Measurements from ENCODE around the gene METTL9. TPM values are rescaled to one million over a fixed set of nuclear protein-coding genes. Genes with fewer than 3 reads are reported as not detected.
"Not testable (repeated sequence)": the region's sequence is repeated elsewhere in the genome, so short reads cannot be mapped to it uniquely, and the experiment has no call there.

METTL9 gene
- total RNA-seq, 1 experiment from 2014 or later = 50.7 TPM

DNA sequence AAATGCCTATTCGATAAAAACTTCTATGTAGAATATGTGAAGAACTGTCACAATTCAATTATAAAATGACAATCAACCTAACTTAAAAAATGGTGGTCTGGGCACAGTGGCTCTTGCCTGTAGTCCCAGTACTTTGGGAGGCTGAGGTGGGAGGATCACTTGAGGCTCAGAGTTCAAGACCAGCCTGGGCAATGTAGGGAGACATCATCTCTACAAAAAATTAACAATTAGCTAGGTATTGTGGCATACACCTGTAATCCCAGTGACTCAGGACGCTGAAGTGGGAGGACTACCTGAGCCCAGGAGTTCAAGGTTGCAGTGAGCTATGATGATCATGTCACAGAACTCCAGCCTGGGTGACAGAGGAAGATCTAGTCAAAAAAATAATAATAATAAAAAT lies 18.6 kb upstream of the METTL9 start:
- no peak overlapping the region for H3K4me3 ChIP-seq (ENCODE audit: low read depth, low read length)
- no peaks in the 10 kb centered on the region for H3K4me1 ChIP-seq
- no TSS peak for BruUV-seq (replicated peaks)
- no peaks in the 10 kb centered on the region; the same call in 1 of the 2 replicates for H3K27me3 ChIP-seq (replicated peaks; ENCODE audit: control insufficient read depth, insufficient read depth, low read length)
- intact Hi-C loops (cut with micrococcal nuclease; ENCODE audit: unreplicated experiment) = no loop called here
- H3K36me3 ChIP-seq (ENCODE audit: control insufficient read depth, insufficient read depth, low read length) = no peaks in the 10 kb centered on the region
- Mint-ChIP-seq H3K4me3 (ENCODE audit: unreplicated experiment) (no peak overlapping the region), H3K36me3 (ENCODE audit: insufficient read depth, unreplicated experiment) (no peaks in the 10 kb centered on the region), H3K9me3 (ENCODE audit: unreplicated experiment) (no peaks in the 10 kb centered on the region), H3K4me1 (ENCODE audit: low read depth, unreplicated experiment) (no peaks in the 10 kb centered on the region), H3K27me3 (ENCODE audit: insufficient read depth, unreplicated experiment) (peaks cover 18% of the 10 kb centered on the region), H3K27ac (ENCODE audit: unreplicated experiment) (no peak overlapping the region)
- ChIA-PET CTCF (no interaction called here), POLR2A (interaction anchor here (0.6 kb wide), 1 partner anchor 19 kb away, joined by 3 read pairs; the partner anchor contains the start of gene METTL9)
- H3K9me3 ChIP-seq = no peaks in the 10 kb centered on the region
- no peak for TF ChIP-seq CTCF (IDR thresholded peaks at IDR 0.05; ENCODE audit: insufficient read depth in 1 of 2, low read depth in 1 of 2, low read length in 1 of 2, severe bottlenecking in 1 of 2, unreplicated experiment in 1 of 2)
- DNase-seq = no peak

DNA sequence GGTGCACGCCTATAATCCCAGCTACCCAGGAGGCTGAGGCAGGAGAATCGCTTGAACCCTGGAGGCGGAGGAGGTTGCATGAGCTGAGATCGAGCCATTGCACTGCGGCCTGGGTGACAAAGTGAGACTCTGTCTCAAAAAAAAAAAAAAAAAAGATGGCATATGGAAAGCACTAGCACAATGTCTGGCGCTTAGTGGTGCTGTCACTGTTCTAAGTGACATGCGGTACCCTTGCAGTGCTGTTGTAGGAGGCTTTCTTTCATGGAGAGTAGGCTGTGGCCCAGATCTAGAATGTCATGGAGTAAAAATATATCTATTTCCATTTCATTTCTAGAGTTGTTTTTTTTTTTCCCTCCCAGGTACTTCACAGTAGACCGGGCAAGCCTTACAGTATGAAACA lies 14.6 kb upstream of the METTL9 start:
- no peaks in the 10 kb centered on the region for H3K36me3 Mint-ChIP-seq (ENCODE audit: insufficient read depth, unreplicated experiment)
- H3K4me3 ChIP-seq (ENCODE audit: low read depth, low read length) = no peak overlapping the region
- H3K4me1 Mint-ChIP-seq (ENCODE audit: low read depth, unreplicated experiment) = no peaks in the 10 kb centered on the region
- ChIA-PET POLR2A (no interaction called here), CTCF (no interaction called here)
- H3K9me3 Mint-ChIP-seq (ENCODE audit: unreplicated experiment) = no peaks in the 10 kb centered on the region
- no peaks in the 10 kb centered on the region for H3K36me3 ChIP-seq (ENCODE audit: control insufficient read depth, insufficient read depth, low read length)
- TF ChIP-seq CTCF (IDR thresholded peaks at IDR 0.05; ENCODE audit: insufficient read depth in 1 of 2, low read depth in 1 of 2, low read length in 1 of 2, severe bottlenecking in 1 of 2, unreplicated experiment in 1 of 2) = no peak
- H3K4me3 Mint-ChIP-seq (ENCODE audit: unreplicated experiment) = no peak overlapping the region
- intact Hi-C loops (cut with micrococcal nuclease; ENCODE audit: unreplicated experiment) = loop anchor here (1.0 kb wide), 1 partner anchor 55 kb away; no protein-coding TSS in a partner anchor
- H3K9me3 ChIP-seq = no peaks in the 10 kb centered on the region
- no peaks in the 10 kb centered on the region; the same call in 1 of the 2 replicates for H3K27me3 ChIP-seq (replicated peaks; ENCODE audit: control insufficient read depth, insufficient read depth, low read length)
- H3K4me1 ChIP-seq = no peaks in the 10 kb centered on the region
- H3K27me3 Mint-ChIP-seq (ENCODE audit: insufficient read depth, unreplicated experiment) = no peaks in the 10 kb centered on the region
- no TSS peak for BruUV-seq (replicated peaks)
- no peak overlapping the region for H3K27ac Mint-ChIP-seq (ENCODE audit: unreplicated experiment)
- no peak for DNase-seq

DNA sequence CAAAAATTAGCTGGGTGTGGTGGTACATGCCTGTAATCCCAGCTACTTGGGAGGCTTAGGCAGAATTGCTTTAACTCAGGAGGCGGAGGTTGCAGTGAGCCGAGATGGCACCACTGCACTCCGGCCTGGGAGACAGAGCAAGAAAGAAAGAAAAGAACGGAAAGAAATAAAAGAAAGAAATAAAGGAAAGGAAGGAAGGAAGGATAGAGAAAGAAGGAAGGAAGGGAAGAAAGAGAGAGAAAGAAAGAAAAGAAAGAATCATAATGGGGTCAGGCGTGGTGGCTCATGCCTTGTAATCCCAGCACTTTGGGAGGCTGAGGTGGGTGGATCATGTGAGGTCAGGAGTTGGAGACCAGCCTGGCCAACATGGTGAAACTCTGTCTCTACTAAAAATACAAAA lies 10.8 kb upstream of the METTL9 start:
- H3K27me3 ChIP-seq (replicated peaks; ENCODE audit: control insufficient read depth, insufficient read depth, low read length); BruUV-seq (replicated peaks); DNase-seq; H3K36me3 ChIP-seq (ENCODE audit: control insufficient read depth, insufficient read depth, low read length); CTCF ChIA-PET; H3K4me1 Mint-ChIP-seq (ENCODE audit: low read depth, unreplicated experiment); H3K4me1 ChIP-seq; intact Hi-C loops (cut with micrococcal nuclease; ENCODE audit: unreplicated experiment); H3K4me3 Mint-ChIP-seq (ENCODE audit: unreplicated experiment); H3K27ac Mint-ChIP-seq (ENCODE audit: unreplicated experiment); H3K27me3 Mint-ChIP-seq (ENCODE audit: insufficient read depth, unreplicated experiment); H3K4me3 ChIP-seq (ENCODE audit: low read depth, low read length); H3K9me3 Mint-ChIP-seq (ENCODE audit: unreplicated experiment); H3K9me3 ChIP-seq; POLR2A ChIA-PET; H3K36me3 Mint-ChIP-seq (ENCODE audit: insufficient read depth, unreplicated experiment): not testable (repeated sequence)

- no TSS peak for BruUV-seq (replicated peaks)
- TF ChIP-seq CTCF (IDR thresholded peaks at IDR 0.05; ENCODE audit: insufficient read depth in 1 of 2, low read depth in 1 of 2, low read length in 1 of 2, severe bottlenecking in 1 of 2, unreplicated experiment in 1 of 2) = no peak
Observed at GRCh38 chr16:21589551-21589950, 9.8 kb upstream of the METTL9 start.

More at GRCh38 chr16:21589551-21589950, 9.8 kb upstream of the METTL9 start:
- Mint-ChIP-seq H3K4me3 (ENCODE audit: unreplicated experiment) (no peak overlapping the region), H3K4me1 (ENCODE audit: low read depth, unreplicated experiment) (no peaks in the 10 kb centered on the region), H3K36me3 (ENCODE audit: insufficient read depth, unreplicated experiment) (no peaks in the 10 kb centered on the region), H3K27ac (ENCODE audit: unreplicated experiment) (no peak overlapping the region), H3K9me3 (ENCODE audit: unreplicated experiment) (no peaks in the 10 kb centered on the region), H3K27me3 (ENCODE audit: insufficient read depth, unreplicated experiment) (no peaks in the 10 kb centered on the region)
- ChIA-PET CTCF (no interaction called here), POLR2A (no interaction called here)
- Histone ChIP-seq H3K36me3 (ENCODE audit: control insufficient read depth, insufficient read depth, low read length) (no peaks in the 10 kb centered on the region), H3K4me3 (ENCODE audit: low read depth, low read length) (no peak overlapping the region), H3K27me3 (replicated peaks; ENCODE audit: control insufficient read depth, insufficient read depth, low read length) (no peaks in the 10 kb centered on the region), H3K4me1 (no peaks in the 10 kb centered on the region), H3K9me3 (no peaks in the 10 kb centered on the region)
- no peak for DNase-seq
- intact Hi-C loops (cut with micrococcal nuclease; ENCODE audit: unreplicated experiment) = no loop called here

Measured in Caco-2 (cell line).